ENCODE results near the gene TRPV4. TPM values are rescaled to one million over a fixed set of nuclear protein-coding genes. Genes with fewer than 3 reads are reported as not detected.
"Not testable (repeated sequence)": the region's sequence is repeated elsewhere in the genome, so short reads cannot be mapped to it uniquely, and the experiment has no call there.

The TRPV4 gene
- total and polyA plus RNA-seq, 2 experiments from 2014 or later: 2.3 to 4.7 TPM

GRCh38 chr12:109868182-109869051, 35.2 kb upstream of the TRPV4 start:
- Histone ChIP-seq H3K79me2 (peaks cover 33% of the 10 kb centered on the region), H3K4me3 (no peak overlapping the region), H3K27ac (no peak overlapping the region), H3K9me2 (replicated peaks; ENCODE audit: insufficient read depth) (no peaks in the 10 kb centered on the region), H3K9me3 (ENCODE audit: low read depth) (no peaks in the 10 kb centered on the region), H3K27me3 (no peaks in the 10 kb centered on the region), H3K4me2 (no peak overlapping the region), H4K20me1 (ENCODE audit: insufficient read depth, poor library complexity, severe bottlenecking) (no peaks in the 10 kb centered on the region), H2AFZ (no peak overlapping the region), H3K36me3 (replicated peaks; ENCODE audit: insufficient read depth, low read depth) (no peaks in the 10 kb centered on the region), H3K4me1 (ENCODE audit: insufficient read depth) (peaks cover 29% of the 10 kb centered on the region)
- 78% methylated on average over 9 of the region's 9 CpGs for WGBS (ENCODE audit: low lambda C conversion rate, missing lambda C conversion rate)
- TF ChIP-seq CTCF (IDR thresholded peaks at IDR 0.05; ENCODE audit: poor library complexity) (no peak), EZH2phosphoT487 (IDR thresholded peaks at IDR 0.05; ENCODE audit: low read depth, severe bottlenecking, unreplicated experiment) (no peak), EZH2 (IDR thresholded peaks at IDR 0.05; ENCODE audit: borderline replicate concordance) (no peak)
- DNase-seq (ENCODE audit: low spot score): no peak

- H2AFZ ChIP-seq: no peak overlapping the region
- H3K79me2 ChIP-seq: peaks cover 22% of the 10 kb centered on the region
- no peaks in the 10 kb centered on the region for H4K20me1 ChIP-seq (ENCODE audit: insufficient read depth, poor library complexity, severe bottlenecking)
- H3K4me1 ChIP-seq (ENCODE audit: insufficient read depth): peaks cover 27% of the 10 kb centered on the region
- H3K36me3 ChIP-seq (replicated peaks; ENCODE audit: insufficient read depth, low read depth): no peaks in the 10 kb centered on the region
- 51% methylated on average over 3 of the region's 3 CpGs for whole genome bisulfite sequencing (ENCODE audit: low lambda C conversion rate, missing lambda C conversion rate)
- H3K27me3 ChIP-seq: no peaks in the 10 kb centered on the region
- no peak overlapping the region for H3K4me3 ChIP-seq
- no peak for DNase-seq (ENCODE audit: low spot score)
- H3K4me2 ChIP-seq: peak overlapping the region; percentile 31
- TF ChIP-seq EZH2 (IDR thresholded peaks at IDR 0.05; ENCODE audit: borderline replicate concordance): no peak
- no peak for TF ChIP-seq CTCF (IDR thresholded peaks at IDR 0.05; ENCODE audit: poor library complexity)
- no peak for TF ChIP-seq EZH2phosphoT487 (IDR thresholded peaks at IDR 0.05; ENCODE audit: low read depth, severe bottlenecking, unreplicated experiment)
- H3K27ac ChIP-seq: peak overlapping the region; percentile 51
- no peaks in the 10 kb centered on the region for H3K9me3 ChIP-seq (ENCODE audit: low read depth)
- no peaks in the 10 kb centered on the region for H3K9me2 ChIP-seq (replicated peaks; ENCODE audit: insufficient read depth)
Observed at GRCh38 chr12:109864916-109865315, 31.7 kb upstream of the TRPV4 start.

- Histone ChIP-seq H4K20me1 (ENCODE audit: insufficient read depth, poor library complexity, severe bottlenecking) (no peaks in the 10 kb centered on the region), H3K9me2 (replicated peaks; ENCODE audit: insufficient read depth) (no peaks in the 10 kb centered on the region), H3K4me2 (peak overlapping the region; percentile 31), H2AFZ (no peak overlapping the region), H3K9me3 (ENCODE audit: low read depth) (no peaks in the 10 kb centered on the region), H3K27me3 (no peaks in the 10 kb centered on the region), H3K36me3 (replicated peaks; ENCODE audit: insufficient read depth, low read depth) (no peaks in the 10 kb centered on the region), H3K79me2 (peaks cover 22% of the 10 kb centered on the region), H3K4me1 (ENCODE audit: insufficient read depth) (peaks cover 27% of the 10 kb centered on the region), H3K27ac (peak overlapping the region; percentile 51), H3K4me3 (no peak overlapping the region)
- TF ChIP-seq EZH2phosphoT487 (IDR thresholded peaks at IDR 0.05; ENCODE audit: low read depth, severe bottlenecking, unreplicated experiment): no peak
- TF ChIP-seq CTCF (IDR thresholded peaks at IDR 0.05; ENCODE audit: poor library complexity): no peak
- no peak for TF ChIP-seq EZH2 (IDR thresholded peaks at IDR 0.05; ENCODE audit: borderline replicate concordance)
- peak; percentile 40 for DNase-seq (ENCODE audit: low spot score)
- 75% methylated on average over 9 of the region's 9 CpGs for WGBS (ENCODE audit: low lambda C conversion rate, missing lambda C conversion rate)
Observed at GRCh38 chr12:109863847-109864712, 30.9 kb upstream of the TRPV4 start.

- not testable (repeated sequence) for DNase-seq (ENCODE audit: low spot score); H3K4me2 ChIP-seq; H3K4me3 ChIP-seq; H2AFZ ChIP-seq; H3K27ac ChIP-seq; H3K9me3 ChIP-seq (ENCODE audit: low read depth); H3K9me2 ChIP-seq (replicated peaks; ENCODE audit: insufficient read depth); H3K27me3 ChIP-seq; H4K20me1 ChIP-seq (ENCODE audit: insufficient read depth, poor library complexity, severe bottlenecking); H3K36me3 ChIP-seq (replicated peaks; ENCODE audit: insufficient read depth, low read depth)
- H3K4me1 ChIP-seq (ENCODE audit: insufficient read depth): peaks cover 27% of the 10 kb centered on the region
- H3K79me2 ChIP-seq: peaks cover 14% of the 10 kb centered on the region
- WGBS (ENCODE audit: low lambda C conversion rate, missing lambda C conversion rate): 93% methylated on average over 9 of the region's 9 CpGs
Observed at GRCh38 chr12:109862491-109862890, 29.3 kb upstream of the TRPV4 start.

Measured in hepatocyte (in vitro differentiated cells).